Heart left ventricle (tissue), 16 donors: ENCODE results near the gene MEF2D. TPM values are rescaled to one million over a fixed set of nuclear protein-coding genes. Genes with fewer than 3 reads are reported as not detected.

ENCODE experiments used
- ATAC-seq, 4 donors: fragments of 200-7000 bp; cut with Tn5 transposase; one replicate each; pipeline ENCODE4 v1.9.1; 2020 to 2022; ENCODE audit warnings: moderate library complexity in 4 of 4, mild to moderate bottlenecking in 3 of 4, moderate number of reproducible peaks in 1 of 4
- DNase-seq, 5 donors: peaks; one replicate each; pipeline ENCODE4 v3.0.0-alpha.2; 2020
- H3K27ac ChIP-seq, 12 donors: fragments of 200-600 bp; sonication (generic) in 4 of 12; one replicate each; pipeline versions ENCODE4 v1.5.0 to v1.8.0; 2016 to 2022; ENCODE audit warnings: mild to moderate bottlenecking in 2 of 12
- H3K27me3 ChIP-seq, 9 donors: fragments of 200-600 bp; sonication (generic) in 2 of 9; one replicate each; pipeline versions ENCODE4 v1.5.1 to v1.8.0; 2016 to 2022; ENCODE audit warnings: mild to moderate bottlenecking in 3 of 9
- H3K36me3 ChIP-seq, 9 donors: fragments of 200-600 bp; sonication (generic) in 2 of 9; one replicate each; pipeline versions ENCODE4 v1.5.0 to v1.8.0; 2018 to 2022; ENCODE audit warnings: mild to moderate bottlenecking in 2 of 9
- H3K4me1 ChIP-seq, 12 donors: fragments of 200-600 bp; sonication (generic) in 4 of 12; one replicate each; pipeline versions ENCODE4 v1.5.0 to v1.8.0; 2016 to 2022; ENCODE audit warnings: mild to moderate bottlenecking in 3 of 12
- H3K4me3 ChIP-seq, 12 donors: fragments of 200-600 bp; sonication (generic) in 4 of 12; one replicate each; pipeline versions ENCODE4 v1.5.0 to v1.8.0; 2017 to 2022; ENCODE audit warnings: mild to moderate bottlenecking in 9 of 12, moderate library complexity in 4 of 12
- H3K9me3 ChIP-seq, 12 donors: fragments of 200-600 bp; sonication (generic) in 4 of 12; one replicate each; pipeline versions ENCODE4 v1.5.0 to v1.8.0; 2016 to 2022; ENCODE audit warnings: mild to moderate bottlenecking in 1 of 12
- CTCF ChIP-seq, 12 donors: fragments of 200-600 bp; sonication (generic) in 4 of 12; IDR thresholded peaks; one replicate each; pipeline versions ENCODE4 v1.5.0 to v1.8.0; 2018 to 2022; ENCODE audit warnings: antibody characterized with exemption in 12 of 12, mild to moderate bottlenecking in 5 of 12
- POLR2A ChIP-seq, 2 donors: fragments of 450-650 bp; IDR thresholded peaks; one replicate each; pipeline ENCODE4 v1.6.1; 2017; ENCODE audit warnings: antibody characterized with exemption in 2 of 2, mild to moderate bottlenecking in 2 of 2, moderate library complexity in 2 of 2
- WGBS, 4 donors: extraction: QIAGEN DNeasy Blood & Tissue Kit in 2 of 4; methylation state at CpG; one replicate each; pipeline versions ENCODE4 v1.1.5 to v1.1.7; 2013 to 2018; 5-methylcytosine and 5-hydroxymethylcytosine counted together
- intact Hi-C, 10 donors: fragments of 100-400 bp; cut with DNase I; formaldehyde crosslinking; loops; one replicate each; pipeline versions ENCODE4 v1.11.1 to v1.14.2; 2022
- polyA plus RNA-seq, 2 donors: library from polyadenylated mRNA; stranded (reverse); fragments of 200-250 nt; gene quantifications; one replicate each; pipeline ENCODE4 v1.2.3, GENCODE V29; 2013
- total RNA-seq, 9 donors: library from RNA; depleted of rRNA in 2 of 9; stranded (reverse); fragments of >200 nt in 2 of 9; fragmentation: NEBNext Ultra II Directional in 3 of 9; extraction: Animal tissue kit (Norgen Biotek cat#: 25700) in 3 of 9; gene quantifications; one replicate each; pipeline versions ENCODE4 v1.1.0 to v1.2.4, GENCODE V29; 2016 to 2023
- donor health status: ischemic (EF 13 %, LVEDD 7.1; RV severe dilation, severe dysfunction).
- donor health status: healthy with polysubstance abuse.
- donor health status: DM: no; HTN: yes; CAD: no.
- donor health status: DM: no; HTN: no; CAD: no.
- donor health status: ischemic (EF 25% LVEDD 6.9; RV normal size, moderate dysfunction).
- donor health status: ischemic (EF 25% LVEDD 5.7; RV mildly dilated, moderate dysfunction).
- donor health status: healthy.
- donor health status: DM: yes; HTN: yes; CAD: no.
- donor health status: ischemic (EF 35%, LVEDD 5.7; RV mildly dilated, moderate dysfunction).
- donor health status: nonischemic (EF 11% LVEDD 7.7; RV severe dilation, severe dysfunction).
- donor health status: DM: yes; HTN: yes; CAD: no.
- donor health status: PGD.
- donor health status: ischemic (EF 29% LVEDD 5.4; RV normal size, mild dysfunction).
- donor health status: nonischemic (EF 23%, LVEDD 6.1; RV moderate dilation, normal function).

The MEF2D gene
- total and polyA plus RNA-seq, 11 donors = 40.5 to 203 (median 92.3) TPM

GRCh38 chr1:156502894-156503697, 2.5 kb upstream of the MEF2D start:
- Histone ChIP-seq H3K4me1 (peaks cover 23 to 66% (median 54%) of the 10 kb centered on the region in 12 donors), H3K27me3 (no peaks in the 10 kb centered on the region), H3K9me3 (no peaks in the 10 kb centered on the region), H3K4me3 (peak overlapping the region in 11 of 12 donors; percentile 17 to 100 (median 40)), H3K27ac (peak overlapping the region; percentile 96 to 100 (median 100)), H3K36me3 (no peaks in the 10 kb centered on the region)
- WGBS, 4 donors = 7 to 8% (median 7%) methylated on average over 11 to 12 of the region's 12 CpGs
- intact Hi-C loops = loop anchor here in 7 of 10 donors (5.0 to 10.0 kb wide), 10 partner anchors 46 to 378 kb away; partner anchors contain the start of genes GPATCH4 (in 2 of the 7), HDGF (in 1 of the 7), NAXE (in 1 of the 7) and NES (in 1 of the 7)
- ATAC-seq (peak; percentile 34 to 57 (median 48)), DNase-seq (peak; percentile 74 to 94 (median 91))
- TF ChIP-seq CTCF (IDR thresholded peaks at IDR 0.05) = no peak
- peak; percentile 64 to 83 for TF ChIP-seq POLR2A (IDR thresholded peaks at IDR 0.05)

GRCh38 chr1:156502391-156502893, 1.9 kb upstream of the MEF2D start:
- Histone ChIP-seq H3K36me3 (no peaks in the 10 kb centered on the region), H3K4me1 (peaks cover 29 to 68% (median 58%) of the 10 kb centered on the region in 12 donors), H3K27ac (peak overlapping the region; percentile 96 to 100 (median 100)), H3K4me3 (peak overlapping the region in 8 of 12 donors; percentile 25 to 100 (median 68)), H3K27me3 (no peaks in the 10 kb centered on the region), H3K9me3 (no peaks in the 10 kb centered on the region)
- no peak for DNase-seq
- ATAC-seq = no peak
- TF ChIP-seq POLR2A (IDR thresholded peaks at IDR 0.05) (no peak), CTCF (IDR thresholded peaks at IDR 0.05) (peak in 2 of 12 donors; percentile 15 to 30)
- intact Hi-C loops = loop anchor here in 7 of 10 donors (5.0 to 10.0 kb wide), 10 partner anchors 45 to 378 kb away; partner anchors contain the start of genes GPATCH4 (in 2 of the 7), HDGF (in 1 of the 7), NAXE (in 1 of the 7) and NES (in 1 of the 7)
- 0 to 7% (median 2%) methylated on average over 1 of the region's 1 CpG for WGBS, 4 donors

- peak; percentile 96 to 97 (median 96) for DNase-seq
- Histone ChIP-seq H3K4me1 (peaks cover 35 to 76% (median 70%) of the 10 kb centered on the region in 12 donors), H3K36me3 (no peaks in the 10 kb centered on the region), H3K4me3 (peak overlapping the region; percentile 69 to 100 (median 95)), H3K27me3 (no peaks in the 10 kb centered on the region), H3K9me3 (no peaks in the 10 kb centered on the region), H3K27ac (peak overlapping the region; percentile 98 to 100 (median 100))
- 0% methylated on average over 15 to 57 of the region's 57 CpGs for WGBS, 4 donors
- TF ChIP-seq POLR2A (IDR thresholded peaks at IDR 0.05) (peak; percentile 12 to 82), CTCF (IDR thresholded peaks at IDR 0.05) (peak; percentile 31 to 76 (median 58))
- intact Hi-C loops = loop anchor here in 9 of 10 donors (1.0 to 10.0 kb wide), 13 partner anchors 36 to 376 kb away; partner anchors contain the start of genes GPATCH4 (in 2 of the 9), HDGF (in 1 of the 9), NAXE (in 1 of the 9) and NES (in 1 of the 9)
- ATAC-seq = peak; percentile 56 to 90 (median 76)
Measured at GRCh38 chr1:156500793-156501506, 375 bp upstream of the MEF2D start.
